Vagina (tissue), 2 donors: Measurements from ENCODE around the gene PACS1.

Experiments used
- CTCF ChIP-seq, 3 experiments: fragments of 450-650 bp in 2 of 3; fragments of 200-600 bp in 1 of 3; sonication (generic) in 1 of 3; IDR thresholded peaks; one replicate each; pipeline ENCODE4 v1.5.1; 2017 to 2019; ENCODE audit warnings: antibody characterized with exemption in 3 of 3, mild to moderate bottlenecking in 2 of 3, moderate library complexity in 2 of 3
- POLR2A ChIP-seq, 2 donors: fragments of 450-650 bp; IDR thresholded peaks; one replicate each; pipeline ENCODE4 v1.6.1; 2017; ENCODE audit warnings: antibody characterized with exemption in 2 of 2, mild to moderate bottlenecking in 2 of 2, moderate library complexity in 2 of 2
- POLR2AphosphoS5 ChIP-seq, 2 donors: sonication (generic); formaldehyde crosslinking; IDR thresholded peaks; one replicate each; pipeline ENCODE4 v1.9.0; 2017; ENCODE audit warnings: antibody characterized with exemption in 2 of 2, mild to moderate bottlenecking in 2 of 2, low read depth in 1 of 2; ENCODE audit not compliant: insufficient read depth in 1 of 2

- TF ChIP-seq POLR2AphosphoS5 (IDR thresholded peaks at IDR 0.05; ENCODE audit: insufficient read depth in 1 of 2, low read depth in 1 of 2) (no peak), POLR2A (IDR thresholded peaks at IDR 0.05) (no peak), CTCF (IDR thresholded peaks at IDR 0.05) (no peak)
These were observed 113.5 kb downstream of the PACS1 start for GRCh38 chr11:66183494-66184048.
